KOPT-K1 (cell line): ENCODE measurements around the gene MELTF.
A peak's percentile ranks its signal among the peaks of the same experiment; 100 is the strongest.

Experiments
- H3K27ac ChIP-seq: fragments of 200-600 bp; sonication (generic); 2 replicates; pipeline ENCODE4 v1.5.1; 2016; ENCODE audit warnings: antibody characterized with exemption, mild to moderate bottlenecking, low read depth, low read length; ENCODE audit not compliant: poor library complexity, severe bottlenecking
- H3K36me3 ChIP-seq: fragments of 200-600 bp; sonication (generic); 2 replicates; pipeline ENCODE4 v1.5.1; 2017; ENCODE audit warnings: antibody characterized with exemption, mild to moderate bottlenecking, low read length, moderate library complexity; ENCODE audit not compliant: insufficient read depth
- H3K9me3 ChIP-seq: fragments of 200-600 bp; sonication (generic); 2 replicates; pipeline ENCODE4 v1.5.1; 2017; ENCODE audit warnings: antibody characterized with exemption, low read length, mild to moderate bottlenecking; ENCODE audit not compliant: insufficient read depth, poor library complexity, severe bottlenecking

MELTF gene

DNA sequence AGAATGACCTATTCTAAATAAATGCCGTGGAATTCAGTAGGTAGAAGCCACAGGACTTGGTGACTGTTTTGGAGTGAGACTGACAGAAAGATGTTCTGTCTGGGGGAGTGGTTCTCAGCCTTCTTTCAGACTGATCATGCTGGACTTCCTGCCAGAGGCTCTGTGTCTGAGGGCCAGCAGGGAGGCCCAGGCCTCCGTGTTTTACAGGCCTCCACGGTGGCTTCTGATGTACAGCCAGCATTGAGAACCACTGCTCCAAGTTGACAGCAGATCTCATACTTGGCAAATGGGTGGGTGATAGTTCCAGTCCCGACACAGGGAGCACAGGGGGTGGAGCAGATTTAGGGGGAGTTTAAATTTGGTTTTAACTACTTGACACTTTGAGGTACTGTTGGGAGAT, 54.3 kb downstream of the MELTF start:
- no peaks in the 10 kb centered on the region for H3K9me3 ChIP-seq
- H3K27ac ChIP-seq = no peak overlapping the region
- no peaks in the 10 kb centered on the region for H3K36me3 ChIP-seq

DNA sequence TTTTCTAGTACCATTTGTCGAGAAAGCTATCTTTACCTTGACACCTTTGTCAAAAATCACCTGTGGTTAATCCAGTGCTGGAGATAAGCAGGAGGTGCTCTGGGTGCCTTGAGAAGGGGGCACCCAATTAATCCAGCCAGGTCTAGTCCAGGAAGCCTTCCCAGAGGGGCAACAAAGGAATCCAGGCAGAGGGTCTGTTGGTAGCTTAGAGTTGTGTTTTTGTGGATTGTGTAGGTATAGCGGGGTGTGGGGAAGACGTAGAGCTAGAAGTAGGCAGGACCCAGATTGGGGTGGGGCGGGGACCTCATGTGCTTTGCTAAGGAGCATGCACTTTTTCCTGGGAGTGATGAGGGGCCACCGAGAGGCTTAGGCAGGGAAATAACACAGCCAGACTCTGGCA, 55.0 kb downstream of the MELTF start:
- H3K27ac ChIP-seq = no peak overlapping the region
- no peaks in the 10 kb centered on the region for H3K9me3 ChIP-seq
- H3K36me3 ChIP-seq = no peaks in the 10 kb centered on the region

DNA sequence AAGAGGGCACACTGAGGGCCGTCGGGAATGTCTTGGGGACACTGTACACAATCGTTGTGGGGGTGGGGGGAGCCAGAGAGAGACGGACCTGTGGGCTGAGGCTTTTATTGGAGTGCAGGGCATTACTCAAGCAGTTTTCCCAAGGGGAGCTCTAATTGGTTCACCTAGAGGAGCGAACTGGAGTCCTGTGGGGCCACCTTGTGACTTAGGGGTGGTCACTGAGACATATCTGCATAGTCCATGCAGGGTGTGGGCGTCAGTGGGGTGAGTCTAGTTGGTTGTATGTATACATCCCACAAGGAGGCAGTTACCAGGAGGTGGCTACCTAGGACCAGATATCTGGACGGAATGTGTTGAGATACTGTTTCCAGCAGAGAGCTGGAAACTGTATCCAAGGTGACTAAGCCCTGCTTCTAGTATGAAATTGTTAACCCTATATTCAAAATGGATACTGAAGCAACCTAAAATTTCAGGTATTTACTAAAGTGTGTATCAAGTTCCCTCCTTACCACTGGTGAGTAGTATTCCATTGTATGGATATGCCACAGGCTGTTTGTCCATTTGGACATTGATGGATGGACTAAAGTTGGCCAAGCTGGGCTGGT, 58.4 kb downstream of the MELTF start:
- no peaks in the 10 kb centered on the region for H3K9me3 ChIP-seq
- H3K36me3 ChIP-seq = no peaks in the 10 kb centered on the region
- no peak overlapping the region for H3K27ac ChIP-seq

DNA sequence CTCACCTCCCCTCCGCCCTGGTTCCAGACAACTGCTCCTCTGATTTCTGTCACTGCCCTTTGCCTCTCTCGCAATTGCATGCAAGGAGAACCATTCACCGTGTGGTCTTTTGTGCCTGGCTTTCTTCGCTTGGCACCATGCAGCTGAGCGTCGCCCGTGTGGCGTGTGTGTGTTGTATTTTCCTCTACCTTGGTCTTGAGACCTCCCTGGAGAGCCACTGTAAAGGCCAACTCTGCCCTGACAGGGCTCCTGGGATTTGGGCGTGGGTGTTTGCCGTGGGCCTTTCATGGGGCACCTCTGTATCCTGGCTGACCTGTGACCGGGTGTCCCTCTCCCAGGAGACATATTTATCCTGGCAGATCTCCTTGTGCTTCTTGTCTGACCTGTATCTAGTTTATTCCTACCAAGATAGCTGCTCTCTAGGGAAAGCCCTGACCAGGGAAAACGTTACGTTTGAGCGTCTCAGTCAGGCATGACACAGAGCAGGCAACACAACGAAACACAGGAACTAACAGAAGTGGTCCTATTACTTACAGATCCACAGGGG, 59.0 kb downstream of the MELTF start:
- Histone ChIP-seq H3K27ac (no peak overlapping the region), H3K36me3 (no peaks in the 10 kb centered on the region), H3K9me3 (no peaks in the 10 kb centered on the region)

DNA sequence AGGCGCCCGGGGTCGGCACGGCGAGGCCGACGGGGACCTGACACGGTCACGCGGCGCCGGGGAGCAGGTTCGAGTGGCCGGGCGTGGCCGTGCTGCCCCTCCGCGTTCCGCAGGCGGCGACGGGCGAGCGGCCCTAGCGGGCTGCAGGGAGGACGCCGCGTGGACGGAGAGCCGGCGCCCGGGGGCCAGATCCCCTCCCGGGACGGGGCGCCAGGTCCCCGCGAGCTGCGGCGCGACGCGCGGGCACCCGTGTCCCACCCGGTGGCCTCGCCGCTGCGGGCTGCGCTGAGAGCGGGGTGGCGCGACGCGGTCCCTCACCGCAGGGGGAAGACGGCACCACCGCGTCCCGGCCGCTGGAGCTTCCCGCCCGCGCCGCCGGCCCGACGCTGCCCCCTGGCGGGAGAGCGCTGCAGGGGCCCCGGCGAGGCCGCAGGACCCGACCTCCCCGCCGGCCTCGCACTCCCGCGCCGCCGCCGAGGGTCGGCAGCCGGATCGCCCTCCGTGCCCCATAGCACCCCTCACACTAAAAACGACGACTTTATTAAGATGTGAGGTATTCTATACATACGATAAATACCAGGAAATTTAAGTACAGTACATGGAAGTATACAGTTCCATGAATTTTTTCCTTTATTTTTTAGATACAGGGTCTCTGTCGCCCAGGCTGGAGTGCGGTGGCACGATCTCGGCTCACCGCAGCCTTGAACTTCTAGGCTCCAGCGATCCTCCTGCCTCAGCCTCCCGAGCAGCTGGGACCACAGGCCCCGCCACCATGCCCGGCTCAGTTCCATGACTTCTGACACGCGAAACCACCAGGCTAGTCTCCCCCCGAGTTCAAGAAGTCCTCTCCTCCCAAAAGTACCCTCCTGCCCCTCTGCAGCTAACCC, 59.7 kb downstream of the MELTF start:
- H3K9me3 ChIP-seq = no peaks in the 10 kb centered on the region
- no peaks in the 10 kb centered on the region for H3K36me3 ChIP-seq
- peak overlapping the region; percentile 59 for H3K27ac ChIP-seq

GRCh38 chr3:196969134-196969659, 60.4 kb downstream of the MELTF start:
- H3K9me3 ChIP-seq = no peaks in the 10 kb centered on the region

DNA sequence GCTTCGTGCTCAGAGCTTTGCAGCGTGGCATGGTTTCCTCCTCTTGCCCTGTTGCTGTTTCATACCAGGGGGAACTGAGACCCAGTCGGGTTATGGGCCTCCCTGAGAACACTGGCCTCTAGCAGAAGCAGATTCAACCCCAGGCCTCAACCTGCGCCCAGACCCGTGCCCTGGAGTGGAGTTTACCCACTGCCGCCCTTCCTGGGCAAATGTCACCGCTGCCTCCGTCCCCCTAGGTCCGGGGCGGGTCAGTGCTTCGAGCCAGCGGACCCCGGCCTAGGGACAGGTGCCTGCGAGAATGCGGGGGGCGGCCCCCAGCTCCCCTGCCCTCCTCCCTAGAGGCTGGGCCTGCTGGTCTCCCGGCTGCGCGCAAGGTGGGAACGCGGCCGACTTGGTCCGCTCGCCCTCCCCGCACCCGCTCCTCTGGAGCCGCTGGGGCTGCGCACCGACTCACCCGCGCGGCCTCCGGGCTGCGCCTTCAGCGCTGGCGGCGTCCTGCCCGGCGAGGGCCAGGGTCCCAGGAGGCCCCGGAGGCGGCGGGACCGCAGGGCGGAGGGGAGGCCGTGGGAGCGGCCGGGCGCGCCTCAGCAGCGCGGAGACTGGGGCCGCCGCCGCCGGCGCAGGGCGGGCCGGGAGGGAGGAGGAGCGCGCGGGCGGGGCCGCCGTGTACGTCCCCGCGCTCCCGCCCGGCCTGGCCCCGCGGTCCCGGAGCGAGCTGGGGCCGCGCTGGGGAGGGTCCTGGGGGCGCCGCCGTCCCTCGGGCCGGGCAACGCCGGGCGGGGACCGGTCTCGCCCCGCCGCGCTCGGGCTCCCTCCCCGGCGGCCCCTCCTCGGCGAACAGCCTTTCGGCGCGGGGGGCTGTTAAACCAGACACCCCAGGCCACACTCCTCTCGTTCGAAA, 61.1 kb downstream of the MELTF start, which contains the start of gene PIGZ:
Gene PIGZ (minus strand): TSS at position 601 of the 901 bp plus-strand sequence. CDS start 16,802 bp downstream, outside the sequence.
- H3K9me3 ChIP-seq = no peaks in the 10 kb centered on the region
- H3K27ac ChIP-seq = peak within 1 kb of the TSS; percentile 59
- H3K36me3 ChIP-seq = no peaks in the 10 kb centered on the region

More at GRCh38 chr3:196969134-196969659, 60.4 kb downstream of the MELTF start:
- H3K36me3 ChIP-seq = no peaks in the 10 kb centered on the region
- H3K27ac ChIP-seq = peak overlapping the region; percentile 59

- Histone ChIP-seq H3K27ac (no peak overlapping the region), H3K36me3 (no peaks in the 10 kb centered on the region), H3K9me3 (no peaks in the 10 kb centered on the region)
Measured at GRCh38 chr3:196967412-196968232, 62.0 kb downstream of the MELTF start.

- Histone ChIP-seq H3K36me3 (no peaks in the 10 kb centered on the region), H3K9me3 (no peaks in the 10 kb centered on the region), H3K27ac (no peak overlapping the region)
Measured at GRCh38 chr3:196966526-196967401, 62.9 kb downstream of the MELTF start.

DNA sequence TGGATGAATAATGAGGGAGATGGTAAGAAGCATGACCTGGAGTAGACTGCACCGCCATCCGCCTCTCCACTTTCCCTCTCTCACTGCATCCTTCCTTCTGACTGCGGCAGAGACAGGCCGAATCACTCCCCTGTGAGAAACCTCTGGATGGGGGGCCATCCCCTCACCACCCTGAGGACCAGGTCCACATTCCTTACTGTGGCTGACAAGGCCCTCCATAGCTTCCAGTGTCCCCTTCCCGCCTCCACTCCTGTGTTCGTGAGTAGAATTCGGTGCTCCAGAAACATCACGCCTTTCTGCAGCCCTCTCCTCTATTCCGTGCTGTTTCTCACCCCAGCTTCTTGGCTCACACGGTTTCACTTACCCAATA, 63.8 kb downstream of the MELTF start:
- no peaks in the 10 kb centered on the region for H3K36me3 ChIP-seq
- H3K27ac ChIP-seq = no peak overlapping the region
- H3K9me3 ChIP-seq = no peaks in the 10 kb centered on the region

DNA sequence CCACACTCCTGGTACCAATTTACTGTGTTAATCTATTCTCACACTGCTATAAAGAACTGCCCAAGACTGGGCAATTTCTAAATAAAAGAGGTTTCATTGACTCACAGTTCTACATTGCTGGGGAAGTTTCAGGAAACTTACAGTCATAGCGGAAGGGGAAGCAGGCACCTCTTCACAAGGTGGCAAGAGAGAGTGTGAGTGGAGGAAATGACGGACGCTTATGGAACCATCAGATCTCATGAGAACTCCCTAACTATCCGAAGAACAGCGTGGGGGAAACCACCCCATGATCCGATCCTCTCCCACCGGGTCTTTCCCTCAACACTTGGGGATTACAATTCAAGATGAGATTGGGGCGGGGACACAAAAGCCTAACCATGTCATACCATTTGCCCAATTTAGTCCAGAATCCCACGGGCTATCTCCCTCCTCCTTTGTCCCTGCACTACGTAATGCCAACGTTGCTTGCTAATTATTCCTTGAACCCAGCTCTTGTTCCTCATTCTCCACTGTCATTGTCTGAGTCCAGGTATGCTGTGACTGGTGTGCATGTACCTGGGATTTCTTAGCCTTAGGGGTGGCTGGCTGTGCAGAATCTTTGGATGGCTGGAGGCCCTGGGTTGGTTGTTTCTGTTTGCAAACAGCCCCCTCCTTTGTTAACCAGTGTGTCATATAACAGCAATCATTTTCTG, 64.4 kb downstream of the MELTF start:
- Histone ChIP-seq H3K36me3 (no peaks in the 10 kb centered on the region), H3K27ac (no peak overlapping the region), H3K9me3 (no peaks in the 10 kb centered on the region)

- no peaks in the 10 kb centered on the region for H3K36me3 ChIP-seq
- no peaks in the 10 kb centered on the region for H3K9me3 ChIP-seq
- H3K27ac ChIP-seq = peak overlapping the region; percentile 25
Measured at GRCh38 chr3:196963631-196963953, 66.0 kb downstream of the MELTF start.
